ENCODE measurements around the gene LUC7L3. TPM values are rescaled to one million over a fixed set of nuclear protein-coding genes. Genes with fewer than 3 reads are reported as not detected.

The LUC7L3 gene
- total RNA-seq, 1 experiment from 2014 or later = 184 TPM

DNA sequence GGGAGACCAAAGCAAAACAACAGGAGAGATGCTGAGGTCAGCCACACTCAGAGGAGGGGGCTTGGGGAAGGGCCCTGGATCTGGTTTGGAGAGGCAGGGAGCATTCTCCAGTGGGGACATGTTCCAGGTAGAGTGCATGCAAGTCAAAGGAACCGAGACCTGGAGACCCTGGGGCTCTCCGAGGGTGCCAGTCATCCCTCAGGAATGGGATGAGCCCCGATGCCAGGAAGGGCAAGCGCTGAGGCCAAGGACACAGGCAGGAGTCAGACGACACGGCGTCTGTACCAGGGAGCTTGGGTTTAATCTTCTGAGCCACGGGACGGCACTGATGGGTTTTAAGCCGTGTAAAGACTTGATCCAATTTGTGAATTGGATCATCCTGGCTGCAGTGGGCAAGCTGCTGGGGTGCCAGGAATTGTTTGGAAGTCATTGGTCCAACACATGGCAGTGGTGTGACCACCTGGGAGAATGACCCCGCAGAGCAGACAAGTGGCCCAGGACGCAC is 80.8 kb downstream of the LUC7L3 start:
- POLR2A ChIA-PET = no interaction called here
- Histone ChIP-seq H2AFZ (ENCODE audit: low read depth, low read length, poor library complexity, severe bottlenecking) (no peak overlapping the region), H3K9me3 (ENCODE audit: control insufficient read depth in 1 of 2, insufficient read depth in 1 of 2, low read depth in 1 of 2, low read length in 2 of 2) (no peaks in the 10 kb centered on the region), H3K9ac (ENCODE audit: low read length) (no peak overlapping the region), H3K36me3 (ENCODE audit: control insufficient read depth in 1 of 2, insufficient read depth in 2 of 2, low read length in 2 of 2) (no peaks in the 10 kb centered on the region), H3K79me2 (ENCODE audit: insufficient read depth, low read length) (no peaks in the 10 kb centered on the region), H3K4me1 (ENCODE audit: control insufficient read depth in 1 of 2, insufficient read depth in 2 of 2, low read length in 2 of 2) (peaks cover 0 to 14% of the 10 kb centered on the region in 2 experiments; a peak in 2 of 4 replicates), H4K20me1 (ENCODE audit: insufficient read depth) (no peaks in the 10 kb centered on the region), H3K27ac (ENCODE audit: low read depth, low read length) (no peak overlapping the region), H3K4me3 (replicated peaks in 1 of 2; ENCODE audit: low read depth in 1 of 2, low read length in 2 of 2) (no peak overlapping the region), H3K27me3 (ENCODE audit: insufficient read depth, low read length) (no peaks in the 10 kb centered on the region), H3K4me2 (ENCODE audit: low read length) (no peak overlapping the region), H3K9me2 (ENCODE audit: insufficient read depth) (no peaks in the 10 kb centered on the region)
- no peak for ATAC-seq
- intact Hi-C loops (cut with micrococcal nuclease) = no loop called here
- BruUV-seq (replicated peaks) = no TSS peak
- DNase-seq (ENCODE audit: low read depth, low spot score) = no peak
- TF ChIP-seq SP1 (IDR thresholded peaks at IDR 0.05; ENCODE audit: low read depth) (no peak), EGR1 (IDR thresholded peaks at IDR 0.05; ENCODE audit: low read depth) (no peak), SRF (IDR thresholded peaks at IDR 0.05; ENCODE audit: low read depth) (no peak), YY1 (IDR thresholded peaks at IDR 0.05; ENCODE audit: extremely low read depth, insufficient replicate concordance, low read depth, low read length) (no peak), TCF7L2 (IDR thresholded peaks at IDR 0.05; ENCODE audit: borderline replicate concordance, extremely low read depth, insufficient read depth, insufficient read length) (no peak), ZFX (IDR thresholded peaks at IDR 0.05) (no peak), CBX3 (IDR thresholded peaks at IDR 0.05; ENCODE audit: low read depth) (no peak)
- TF ChIP-seq, protein P1, sequence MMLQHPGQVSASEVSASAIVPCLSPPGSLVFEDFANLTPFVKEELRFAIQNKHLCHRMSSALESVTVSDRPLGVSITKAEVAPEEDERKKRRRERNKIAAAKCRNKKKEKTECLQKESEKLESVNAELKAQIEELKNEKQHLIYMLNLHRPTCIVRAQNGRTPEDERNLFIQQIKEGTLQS (IDR thresholded peaks at IDR 0.05) = no peak
- RAD21 ChIA-PET (ENCODE audit: low non-redundant PET in 1 of 2, low total read pairs in 2 of 2, uncharacterized antibody in 2 of 2, unreplicated experiment in 2 of 2) = no interaction called here
- CTCF ChIA-PET = interaction anchor here (1.1 kb wide), 1 partner anchor 17 kb away, joined by 4 read pairs; no protein-coding TSS in a partner anchor
